PFSK-1 (cell line): ENCODE data around the gene KCNIP3.

Experiments used
- FOXP2 ChIP-seq: optimal IDR thresholded peaks from 2 replicates; pipeline ENCODE3; 2011; ENCODE audit warnings: borderline replicate concordance, control low read depth, inconsistent platforms; ENCODE audit not compliant: insufficient read depth; ENCODE audit errors: extremely low read length, extremely low read depth
- POLR2AphosphoS5 ChIP-seq: IDR thresholded peaks from 2 replicates; pipeline ENCODE4 v1.6.1; 2012; ENCODE audit warnings: low read depth, mild to moderate bottlenecking, control low read depth, low read length, moderate library complexity
- REST ChIP-seq, 2 experiments: IDR thresholded peaks; 2 replicates each; pipeline versions ENCODE4 v1.6.1 to v1.8.0; 2011 to 2012; ENCODE audit warnings: low read depth in 2 of 2, low read length in 2 of 2, control low read depth in 1 of 2, inconsistent platforms in 1 of 2, mild to moderate bottlenecking in 1 of 2, moderate library complexity in 1 of 2; ENCODE audit not compliant: insufficient read depth in 1 of 2
- SIN3A ChIP-seq: IDR thresholded peaks from 2 replicates; pipeline ENCODE4 v1.6.1; 2012; ENCODE audit warnings: mild to moderate bottlenecking, low read length, moderate library complexity, borderline replicate concordance; ENCODE audit not compliant: insufficient read depth
- TAF1 ChIP-seq: IDR thresholded peaks from 2 replicates; pipeline ENCODE4 v1.6.1; 2012; ENCODE audit warnings: low read length, control low read depth, borderline replicate concordance; ENCODE audit not compliant: insufficient read depth

Gene KCNIP3

GRCh38 chr2:95278637-95279225 lies 18.4 kb upstream of the KCNIP3 start:
- TF ChIP-seq SIN3A (no peak), POLR2AphosphoS5 (no peak), TAF1 (no peak), REST (IDR thresholded peaks at IDR 0.05; ENCODE audit: insufficient read depth in 1 of 2, low read depth in 2 of 2, low read length in 2 of 2) (no peak), FOXP2 (no peak)

- TF ChIP-seq REST (IDR thresholded peaks at IDR 0.05; ENCODE audit: insufficient read depth in 1 of 2, low read depth in 2 of 2, low read length in 2 of 2), result no peak
- TF ChIP-seq POLR2AphosphoS5, result no peak
- no peak for TF ChIP-seq SIN3A
- no peak for TF ChIP-seq FOXP2
- no peak for TF ChIP-seq TAF1
These were observed 17.6 kb upstream of the KCNIP3 start for GRCh38 chr2:95279435-95280035.

GRCh38 chr2:95281071-95281470 lies 16.1 kb upstream of the KCNIP3 start:
- TF ChIP-seq TAF1, result no peak
- TF ChIP-seq REST (IDR thresholded peaks at IDR 0.05; ENCODE audit: insufficient read depth in 1 of 2, low read depth in 2 of 2, low read length in 2 of 2), result no peak
- TF ChIP-seq SIN3A, result no peak
- TF ChIP-seq FOXP2, result no peak
- TF ChIP-seq POLR2AphosphoS5, result no peak

- no peak for TF ChIP-seq POLR2AphosphoS5
These were observed 15.4 kb upstream of the KCNIP3 start for GRCh38 chr2:95281786-95282185.

GRCh38 chr2:95282458-95282857 lies 14.7 kb upstream of the KCNIP3 start:
- TF ChIP-seq SIN3A (no peak), FOXP2 (no peak), POLR2AphosphoS5 (no peak), TAF1 (no peak), REST (IDR thresholded peaks at IDR 0.05; ENCODE audit: insufficient read depth in 1 of 2, low read depth in 2 of 2, low read length in 2 of 2) (no peak)
